Non-pigmented ciliary epithelial cell (primary cell): Measurements from ENCODE around the gene DDX39A.

Source experiments
- DNase-seq: peaks from one replicate; pipeline ENCODE4 v3.0.0-alpha.2; 2010; ENCODE audit warnings: low read depth

DDX39A gene

GRCh38 chr19:14363183-14364097, 55.7 kb downstream of the DDX39A start:
- no peak for DNase-seq

- DNase-seq, result no peak
Measured at GRCh38 chr19:14361824-14362223, 57.3 kb downstream of the DDX39A start.
